ENCODE results near the gene PNLDC1.
"Not testable (repeated sequence)": the region's sequence is repeated elsewhere in the genome, so short reads cannot be mapped to it uniquely, and the experiment has no call there.

The PNLDC1 gene

DNA sequence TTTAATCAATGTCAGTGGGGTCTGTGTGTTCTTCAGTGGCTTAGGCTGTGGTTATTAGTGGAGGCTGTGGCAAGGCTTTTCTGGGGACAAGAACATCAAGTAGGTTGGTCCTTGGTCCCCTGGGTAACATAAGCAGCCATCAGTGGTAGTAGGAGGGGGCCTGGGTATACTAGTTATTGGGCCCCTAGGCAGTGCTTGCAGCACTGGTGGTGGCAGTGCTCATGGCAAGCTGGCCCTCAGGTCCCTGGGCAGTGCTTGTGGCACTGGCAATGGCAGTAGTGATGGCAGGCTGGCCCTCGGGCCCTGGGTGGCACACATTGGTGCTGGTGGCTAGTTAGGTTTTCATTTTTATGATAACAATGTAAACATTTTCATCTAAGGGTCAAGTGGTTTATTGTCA, 58.2 kb downstream of the PNLDC1 start:
- DNase-seq, result no peak

DNA sequence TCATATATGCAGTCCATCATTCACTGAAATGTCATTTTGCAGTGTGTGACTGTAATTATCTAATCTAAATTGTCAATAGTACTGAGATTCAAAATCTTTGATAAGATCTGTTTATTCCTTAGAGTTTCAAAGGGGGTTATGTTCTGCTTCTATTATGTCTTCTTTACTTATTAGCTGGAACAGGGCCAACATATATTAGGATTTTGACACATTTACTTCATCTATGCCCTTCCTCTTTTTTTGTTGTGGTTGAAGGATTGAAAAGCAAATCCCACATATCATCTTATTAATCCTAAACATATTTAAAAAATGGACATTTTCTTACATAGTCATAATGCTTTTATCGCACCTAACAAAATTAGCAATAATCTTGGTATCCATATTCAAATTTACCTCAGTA, 60.4 kb downstream of the PNLDC1 start:
- DNase-seq, result no peak

- DNase-seq, result no peak
These were observed 62.0 kb downstream of the PNLDC1 start for GRCh38 chr6:159862103-159862502.

DNA sequence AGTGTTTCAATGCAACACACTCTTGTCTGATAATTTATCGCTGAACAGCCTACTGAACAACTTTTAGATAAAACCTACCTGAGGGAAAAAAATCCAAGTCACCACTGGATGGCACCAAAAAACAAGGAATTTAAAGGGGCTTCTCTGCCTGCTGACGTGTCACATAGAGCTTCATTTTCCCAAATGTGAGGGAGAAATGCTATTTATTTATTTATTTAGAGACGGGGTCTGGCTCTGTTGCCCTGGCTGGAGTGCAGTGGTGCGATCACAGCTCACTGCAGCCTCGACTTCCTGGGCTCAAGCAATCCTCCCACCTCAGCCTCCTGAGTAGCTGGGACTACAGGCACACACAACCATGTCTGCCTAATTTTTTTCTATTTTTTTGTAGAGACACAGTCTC, 63.3 kb downstream of the PNLDC1 start:
- DNase-seq, result not testable (repeated sequence)

- DNase-seq, result no peak
These were observed 65.3 kb downstream of the PNLDC1 start for GRCh38 chr6:159865226-159865920.

DNA sequence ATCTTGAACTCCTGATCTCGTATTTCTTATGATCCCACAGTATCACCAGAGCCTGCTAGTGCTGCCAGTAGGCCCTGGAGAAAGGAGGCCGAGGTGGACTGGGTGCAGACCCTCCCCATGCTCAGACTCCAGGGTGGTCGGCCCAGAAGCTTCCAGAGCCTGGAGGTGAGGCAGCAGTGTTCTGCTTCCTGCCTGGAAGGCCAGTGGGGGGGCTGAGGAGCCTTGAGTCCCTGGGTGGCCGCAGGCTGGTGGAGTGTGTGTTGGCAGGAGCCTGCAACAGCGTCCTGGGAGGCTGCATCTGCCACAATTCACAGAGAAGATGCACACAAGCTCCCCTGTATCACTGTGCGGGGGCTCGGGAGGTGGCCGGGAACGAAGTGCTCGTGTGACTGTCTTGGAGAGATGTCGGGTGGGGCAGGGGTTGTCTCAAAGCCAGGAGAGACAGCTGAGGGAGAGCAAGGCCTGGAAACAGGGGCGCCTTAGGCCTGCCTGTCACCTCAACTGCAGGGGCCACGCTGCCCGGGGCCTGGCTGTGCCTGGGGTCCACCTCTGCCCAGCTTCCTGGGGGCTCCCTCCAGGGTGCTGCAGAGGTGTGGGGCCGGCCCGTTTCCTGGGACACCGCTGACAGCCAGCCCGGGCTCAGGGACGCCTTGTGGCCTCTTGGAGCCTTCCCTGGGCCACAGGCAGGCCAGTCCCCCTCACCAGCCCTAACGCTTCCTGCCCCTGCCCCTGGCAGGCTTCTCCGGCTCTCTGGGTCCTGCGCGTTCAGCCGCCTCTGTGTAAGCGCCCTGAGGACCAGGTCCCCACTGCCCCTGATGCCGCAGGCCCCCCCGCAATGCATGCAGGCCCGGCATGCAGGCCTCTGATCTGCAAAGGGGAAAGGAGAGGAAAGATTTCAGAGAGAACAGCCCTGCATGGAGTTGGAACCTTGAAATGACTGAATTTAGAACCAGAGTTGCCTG, 66.5 kb downstream of the PNLDC1 start:
- no peak for DNase-seq
